Astrocyte of the spinal cord (primary cell): Measurements from ENCODE around the gene KMO.

Experiments
- DNase-seq: peaks from one replicate; pipeline ENCODE4 v3.0.0; 2011; ENCODE audit warnings: low read depth, low spot score
- H3K4me3 ChIP-seq: 2 replicates; pipeline ENCODE4 v1.5.1; 2011; ENCODE audit warnings: low read depth, mild to moderate bottlenecking, low read length, moderate library complexity
- CTCF ChIP-seq: IDR thresholded peaks from 2 replicates; pipeline ENCODE4 v1.5.1; 2012; ENCODE audit warnings: low read depth, mild to moderate bottlenecking, low read length, inconsistent platforms
- in situ Hi-C: cut with HindIII; loops from 2 replicates; pipeline ENCODE4 v1.10.0; 2017; ENCODE audit warnings: low sequenced_read_pairs

KMO gene

GRCh38 chr1:241532162-241532531 is at the start of gene KMO:
TSS of gene KMO (plus strand) at chr1:241532378. CDS start at chr1:241532445, 67 bp downstream.
- H3K4me3 ChIP-seq, result peak within 1 kb of the TSS; percentile 52
- DNase-seq, result no peak
- in situ Hi-C loops, result no loop called here
- TF ChIP-seq CTCF, result no peak

- DNase-seq, result peak; percentile 54
- in situ Hi-C loops, result no loop called here
- no peak overlapping the region for H3K4me3 ChIP-seq
- no peak for TF ChIP-seq CTCF
Measured at GRCh38 chr1:241482761-241483250, 49.4 kb upstream of the KMO start.

GRCh38 chr1:241485145-241485544 is 47.0 kb upstream of the KMO start:
- no peak for TF ChIP-seq CTCF
- in situ Hi-C loops, result no loop called here
- DNase-seq, result no peak

GRCh38 chr1:241485554-241485992 is 46.6 kb upstream of the KMO start:
- peak; percentile 46 for TF ChIP-seq CTCF
- in situ Hi-C loops, result no loop called here
- DNase-seq, result peak; percentile 32
- H3K4me3 ChIP-seq, result no peak overlapping the region

More at GRCh38 chr1:241485145-241485544, 47.0 kb upstream of the KMO start:
- H3K4me3 ChIP-seq, result no peak overlapping the region

- in situ Hi-C loops, result no loop called here
- no peak for TF ChIP-seq CTCF
Measured at GRCh38 chr1:241488739-241489138, 43.4 kb upstream of the KMO start.

GRCh38 chr1:241495741-241496140 is 36.4 kb upstream of the KMO start:
- in situ Hi-C loops, result no loop called here
- no peak for TF ChIP-seq CTCF
- no peak for DNase-seq
- H3K4me3 ChIP-seq, result no peak overlapping the region

More at GRCh38 chr1:241488739-241489138, 43.4 kb upstream of the KMO start:
- DNase-seq, result no peak
- H3K4me3 ChIP-seq, result no peak overlapping the region
